ENCODE data around the gene CCDC136.
A peak's percentile ranks its signal among the peaks of the same experiment; 100 is the strongest.

GRCh38 chr7:128830231-128831177 lies 38.7 kb downstream of the CCDC136 start, which contains the start of gene FLNC:
- TF ChIP-seq CTCF (IDR thresholded peaks at IDR 0.05 in 4 of 5, conservative IDR thresholded peaks at IDR 0.05 in 1 of 5) (no peak), POLR2A (IDR thresholded peaks at IDR 0.05) (peak; percentile 93 to 96)
